IMR-90 (cell line): Measurements from ENCODE around the gene FHDC1. TPM values are rescaled to one million over a fixed set of nuclear protein-coding genes. Genes with fewer than 3 reads are reported as not detected.

Experiments used
- ATAC-seq: fragments of 200-7000 bp; cut with Tn5 transposase; 2 replicates; pipeline ENCODE4 v1.9.1; 2020; ENCODE audit warnings: low read depth, mild to moderate bottlenecking, moderate library complexity
- BruUV-seq: library from RNA; stranded (reverse); fragments of 400-500 nt; replicated peaks from 2 replicates; lab custom pipeline; 2021; lab: Mats Ljungman, UMichigan
- CTCF ChIA-PET: fragments of 300-600 bp; formaldehyde crosslinking; extraction: SDS; loops from one replicate; lab custom pipeline; 2021; ENCODE audit warnings: antibody characterized with exemption; lab: Yijun Ruan, JAX
- POLR2A ChIA-PET: fragments of 300-600 bp; sonication (Branson Sonifier 250); formaldehyde crosslinking; loops from one replicate; lab custom pipeline; 2022; ENCODE audit warnings: antibody characterized with exemption; ENCODE audit not compliant: unreplicated experiment; lab: Charles Lee
- DNase-seq: peaks from one replicate; pipeline ENCODE4 v3.0.0; 2013
- H2AFZ ChIP-seq: replicated peaks from 2 replicates; pipeline ENCODE3; 2013; ENCODE audit warnings: low read length, mild to moderate bottlenecking; ENCODE audit not compliant: poor library complexity
- H2AK5ac ChIP-seq: 2 replicates; pipeline ENCODE4 v1.6.1; 2013; ENCODE audit warnings: low read depth, low read length, inconsistent platforms
- H2AK9ac ChIP-seq: replicated peaks from 2 replicates; pipeline ENCODE3; 2013; ENCODE audit warnings: mild to moderate bottlenecking, low read depth, low read length, moderate library complexity; ENCODE audit not compliant: poor library complexity
- H2BK120ac ChIP-seq: 2 replicates; pipeline ENCODE4 v1.6.1; 2013; ENCODE audit warnings: low read depth, low read length, inconsistent platforms
- H2BK15ac ChIP-seq: 3 replicates; pipeline ENCODE4 v1.6.1; 2013; ENCODE audit warnings: low read depth, low read length, inconsistent platforms
- H2BK20ac ChIP-seq: 2 replicates; pipeline ENCODE4 v1.6.1; 2013; ENCODE audit warnings: low read depth, mild to moderate bottlenecking, inconsistent platforms, low read length, moderate library complexity
- H2BK5ac ChIP-seq: 2 replicates; pipeline ENCODE4 v1.6.1; 2013; ENCODE audit warnings: mild to moderate bottlenecking, low read depth, low read length, inconsistent platforms; ENCODE audit not compliant: poor library complexity, severe bottlenecking
- H3K14ac ChIP-seq: replicated peaks from 2 replicates; pipeline ENCODE4 v1.6.1; 2013; ENCODE audit warnings: low read depth, low read length, inconsistent platforms
- H3K18ac ChIP-seq: 2 replicates; pipeline ENCODE4 v1.6.1; 2013; ENCODE audit warnings: low read depth, low read length, control low read depth
- H3K23ac ChIP-seq: 2 replicates; pipeline ENCODE4 v1.6.1; 2013; ENCODE audit warnings: low read depth, low read length, inconsistent platforms
- H3K27ac ChIP-seq: 2 replicates; pipeline ENCODE4 v1.5.1; 2013; ENCODE audit warnings: mild to moderate bottlenecking, control low read depth, low read length; ENCODE audit not compliant: insufficient read depth
- H3K27me3 ChIP-seq: 2 replicates; pipeline ENCODE4 v1.6.1; 2013; ENCODE audit warnings: low read length; ENCODE audit not compliant: control insufficient read depth, insufficient read depth
- H3K36me3 ChIP-seq: 2 replicates; pipeline ENCODE4 v1.6.1; 2013; ENCODE audit warnings: low read length, mixed read lengths; ENCODE audit not compliant: control insufficient read depth, insufficient read depth
- H3K4ac ChIP-seq: 2 replicates; pipeline ENCODE4 v1.6.1; 2013; ENCODE audit warnings: low read depth, low read length, inconsistent platforms
- H3K4me1 ChIP-seq: 2 replicates; pipeline ENCODE4 v1.6.1; 2013; ENCODE audit warnings: low read length, mixed read lengths; ENCODE audit not compliant: control insufficient read depth, insufficient read depth
- H3K4me2 ChIP-seq: 2 replicates; pipeline ENCODE4 v1.6.1; 2013; ENCODE audit warnings: low read depth, mild to moderate bottlenecking, control low read depth, low read length, moderate library complexity
- H3K4me3 ChIP-seq: 2 replicates; pipeline ENCODE4 v1.5.1; 2013; ENCODE audit warnings: low read depth, mild to moderate bottlenecking, control low read depth, low read length, moderate library complexity; ENCODE audit not compliant: insufficient read depth
- H3K56ac ChIP-seq: 2 replicates; pipeline ENCODE4 v1.6.1; 2013; ENCODE audit warnings: low read length, inconsistent platforms; ENCODE audit not compliant: insufficient read depth; ENCODE audit errors: extremely low read depth
- H3K79me1 ChIP-seq, 2 experiments: 2 replicates each; pipeline ENCODE4 v1.6.1; 2013; ENCODE audit warnings: low read length in 2 of 2, inconsistent platforms in 1 of 2, low read depth in 1 of 2
- H3K9ac ChIP-seq: 2 replicates; pipeline ENCODE4 v1.6.1; 2013; ENCODE audit warnings: low read depth, low read length, control low read depth
- H3K9me1 ChIP-seq: 2 replicates; pipeline ENCODE4 v1.6.1; 2013; ENCODE audit warnings: low read length, inconsistent platforms; ENCODE audit not compliant: insufficient read depth
- H3K9me3 ChIP-seq: 2 replicates; pipeline ENCODE4 v1.6.1; 2013; ENCODE audit warnings: low read length; ENCODE audit not compliant: control insufficient read depth, insufficient read depth
- H4K20me1 ChIP-seq: 2 replicates; pipeline ENCODE4 v1.6.1; 2013; ENCODE audit warnings: low read length, inconsistent platforms; ENCODE audit not compliant: insufficient read depth
- H4K5ac ChIP-seq: 2 replicates; pipeline ENCODE4 v1.6.1; 2013; ENCODE audit warnings: mild to moderate bottlenecking, low read depth, low read length, control low read depth
- H4K8ac ChIP-seq, 2 experiments: 2 replicates each; pipeline ENCODE4 v1.6.1; 2013; ENCODE audit warnings: low read depth in 2 of 2, low read length in 2 of 2, control low read depth in 1 of 2, inconsistent platforms in 1 of 2
- H4K91ac ChIP-seq: 2 replicates; pipeline ENCODE4 v1.6.1; 2013; ENCODE audit warnings: low read depth, low read length, inconsistent platforms; ENCODE audit not compliant: insufficient read depth
- BHLHE40 ChIP-seq: fragments of 150-350 bp; IDR thresholded peaks from 2 replicates; pipeline ENCODE4 v1.6.1; 2016; ENCODE audit warnings: mild to moderate bottlenecking, low read depth, low read length
- CEBPB ChIP-seq: IDR thresholded peaks from 2 replicates; pipeline ENCODE4 v1.6.1; 2012; ENCODE audit warnings: low read depth, low read length, improper control_type of control experiment
- CHD1 ChIP-seq: IDR thresholded peaks from 2 replicates; pipeline ENCODE4 v1.6.1; 2012; ENCODE audit warnings: low read depth, low read length, improper control_type of control experiment
- FOS ChIP-seq: fragments of 150-350 bp; IDR thresholded peaks from 2 replicates; pipeline ENCODE4 v1.6.1; 2016; ENCODE audit warnings: low read depth, low read length
- MAZ ChIP-seq: IDR thresholded peaks from 2 replicates; pipeline ENCODE4 v1.6.1; 2012; ENCODE audit warnings: low read depth, mild to moderate bottlenecking, low read length, improper control_type of control experiment, moderate library complexity, borderline replicate concordance
- NFE2L2 ChIP-seq: fragments of 150-350 bp; IDR thresholded peaks from 2 replicates; pipeline ENCODE4 v1.6.1; 2016; ENCODE audit warnings: low read depth, mild to moderate bottlenecking, low read length
- POLR2A ChIP-seq: IDR thresholded peaks from 2 replicates; pipeline ENCODE4 v1.6.1; 2012; ENCODE audit warnings: mild to moderate bottlenecking, low read depth, low read length
- RCOR1 ChIP-seq: IDR thresholded peaks from 2 replicates; pipeline ENCODE4 v1.6.1; 2012; ENCODE audit warnings: mild to moderate bottlenecking, low read length, improper control_type of control experiment; ENCODE audit not compliant: insufficient replicate concordance
- SMC3 ChIP-seq: fragments of 150-350 bp; IDR thresholded peaks from 2 replicates; pipeline ENCODE4 v1.6.1; 2016; ENCODE audit warnings: low read depth, mild to moderate bottlenecking, antibody characterized with exemption, low read length, moderate library complexity
- WGBS, 2 experiments: methylation state at CpG; one replicate each; pipeline versions ENCODE4 v1.1.5 to v1.1.7; 2013; ENCODE audit warnings: missing lambda C conversion rate in 2 of 2; ENCODE audit not compliant: insufficient read length in 1 of 2; ENCODE audit errors: extremely low coverage in 2 of 2; 5-methylcytosine and 5-hydroxymethylcytosine counted together
- dilution Hi-C: fragments of 300-500 bp; cut with HindIII; formaldehyde crosslinking; loops from one replicate; pipeline ENCODE4 v1.14.3; 2018; ENCODE audit warnings: low sequenced_read_pairs; ENCODE audit not compliant: unreplicated experiment
- in situ Hi-C: fragments of 300-500 bp; cut with MboI; formaldehyde crosslinking; loops from 3 replicates; pipeline ENCODE4 v1.14.3; 2019; ENCODE audit warnings: low sequenced_read_pairs, inconsistent platforms, mixed read lengths
- intact Hi-C: fragments of 100-400 bp; cut with micrococcal nuclease; formaldehyde crosslinking; loops from 2 replicates; pipeline ENCODE4 v1.10.0; 2022
- polyA plus RNA-seq, 3 experiments: library from polyadenylated mRNA; depleted of rRNA; stranded (reverse); fragments of >200 nt; gene quantifications; 2 replicates each; pipeline ENCODE4 v1.2.3, GENCODE V29; 2012; ENCODE audit warnings: low replicate concordance in 1 of 3
- total RNA-seq: library from RNA; depleted of rRNA; stranded (reverse); fragments of >200 nt; gene quantifications from 2 replicates; pipeline ENCODE4 v1.2.3, GENCODE V29; 2012
- TF ChIP-seq, protein P1 (sequence below): conservative IDR thresholded peaks from 2 replicates; pipeline ENCODE4 v1.5.1; 2012; ENCODE audit warnings: mild to moderate bottlenecking, low read depth, low read length, improper control_type of control experiment
- TF ChIP-seq, protein P2 (sequence below): fragments of 150-350 bp; IDR thresholded peaks from 2 replicates; pipeline ENCODE4 v1.6.1; 2016; ENCODE audit warnings: low read depth, mild to moderate bottlenecking, low read length, moderate library complexity, borderline replicate concordance
- TF ChIP-seq, protein P3 (sequence below): fragments of 150-350 bp; IDR thresholded peaks from 2 replicates; pipeline ENCODE4 v1.6.1; 2017; ENCODE audit warnings: mild to moderate bottlenecking, antibody characterized with exemption, low read length, low read depth

The FHDC1 gene
- total and polyA plus RNA-seq, 2 of the 4 experiments (the other 2 are of a cell fraction) = under 0.01 to 0.09 TPM

DNA sequence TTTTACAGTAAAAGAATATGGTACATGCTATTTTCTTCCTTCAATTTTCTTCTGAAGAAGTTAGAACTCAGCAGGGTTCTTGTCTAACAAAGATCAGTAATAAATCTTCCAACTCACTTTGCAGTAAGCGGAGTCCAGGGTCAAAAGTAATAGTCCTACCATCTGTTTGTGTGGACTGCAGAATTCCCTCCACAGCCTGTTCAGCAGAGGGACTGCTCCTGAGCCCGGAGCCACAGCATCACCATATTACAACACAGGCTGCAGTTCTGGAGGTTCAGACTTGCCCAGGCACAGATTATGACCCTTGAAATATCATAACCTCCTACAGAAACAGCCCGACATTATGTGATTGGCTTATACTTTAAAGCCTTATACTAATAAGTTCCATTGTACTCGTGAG lies 10.3 kb downstream of the FHDC1 start:
- Histone ChIP-seq H2BK5ac (no peak overlapping the region), H2AK5ac (no peak overlapping the region), H3K9ac (no peak overlapping the region; the same call in 1 of the 2 replicates), H3K4ac (no peak overlapping the region), H3K27ac (no peak overlapping the region), H3K36me3 (no peaks in the 10 kb centered on the region), H3K79me1 (no peaks in the 10 kb centered on the region), H3K14ac (no peak overlapping the region), H2AK9ac (no peak overlapping the region), H3K4me2 (no peak overlapping the region), H2BK120ac (no peak overlapping the region), H4K8ac (no peak overlapping the region), H4K20me1 (no peaks in the 10 kb centered on the region), H3K23ac (no peak overlapping the region), H3K4me1 (peaks cover 2% of the 10 kb centered on the region; the same call in 1 of the 2 replicates), H3K9me1 (no peaks in the 10 kb centered on the region), H4K5ac (no peak overlapping the region), H2BK20ac (no peak overlapping the region), H2AFZ (no peak overlapping the region), H3K9me3 (no peaks in the 10 kb centered on the region), H3K27me3 (peaks cover 11% of the 10 kb centered on the region), H3K56ac (no peak overlapping the region), H3K4me3 (no peak overlapping the region), H3K18ac (no peak overlapping the region), H2BK15ac (no peak overlapping the region), H4K91ac (no peak overlapping the region)
- ChIA-PET POLR2A (no interaction called here), CTCF (no interaction called here)
- intact Hi-C loops (no loop called here), in situ Hi-C loops (no loop called here), dilution Hi-C loops (no loop called here)
- no peak for TF ChIP-seq MAZ
- no peak for TF ChIP-seq CEBPB
- TF ChIP-seq POLR2A = no peak
- TF ChIP-seq, protein P1, sequence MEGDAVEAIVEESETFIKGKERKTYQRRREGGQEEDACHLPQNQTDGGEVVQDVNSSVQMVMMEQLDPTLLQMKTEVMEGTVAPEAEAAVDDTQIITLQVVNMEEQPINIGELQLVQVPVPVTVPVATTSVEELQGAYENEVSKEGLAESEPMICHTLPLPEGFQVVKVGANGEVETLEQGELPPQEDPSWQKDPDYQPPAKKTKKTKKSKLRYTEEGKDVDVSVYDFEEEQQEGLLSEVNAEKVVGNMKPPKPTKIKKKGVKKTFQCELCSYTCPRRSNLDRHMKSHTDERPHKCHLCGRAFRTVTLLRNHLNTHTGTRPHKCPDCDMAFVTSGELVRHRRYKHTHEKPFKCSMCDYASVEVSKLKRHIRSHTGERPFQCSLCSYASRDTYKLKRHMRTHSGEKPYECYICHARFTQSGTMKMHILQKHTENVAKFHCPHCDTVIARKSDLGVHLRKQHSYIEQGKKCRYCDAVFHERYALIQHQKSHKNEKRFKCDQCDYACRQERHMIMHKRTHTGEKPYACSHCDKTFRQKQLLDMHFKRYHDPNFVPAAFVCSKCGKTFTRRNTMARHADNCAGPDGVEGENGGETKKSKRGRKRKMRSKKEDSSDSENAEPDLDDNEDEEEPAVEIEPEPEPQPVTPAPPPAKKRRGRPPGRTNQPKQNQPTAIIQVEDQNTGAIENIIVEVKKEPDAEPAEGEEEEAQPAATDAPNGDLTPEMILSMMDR = no peak
- no peak for TF ChIP-seq BHLHE40
- TF ChIP-seq RCOR1 = no peak
- no peak for TF ChIP-seq NFE2L2
- TF ChIP-seq, protein P2, sequence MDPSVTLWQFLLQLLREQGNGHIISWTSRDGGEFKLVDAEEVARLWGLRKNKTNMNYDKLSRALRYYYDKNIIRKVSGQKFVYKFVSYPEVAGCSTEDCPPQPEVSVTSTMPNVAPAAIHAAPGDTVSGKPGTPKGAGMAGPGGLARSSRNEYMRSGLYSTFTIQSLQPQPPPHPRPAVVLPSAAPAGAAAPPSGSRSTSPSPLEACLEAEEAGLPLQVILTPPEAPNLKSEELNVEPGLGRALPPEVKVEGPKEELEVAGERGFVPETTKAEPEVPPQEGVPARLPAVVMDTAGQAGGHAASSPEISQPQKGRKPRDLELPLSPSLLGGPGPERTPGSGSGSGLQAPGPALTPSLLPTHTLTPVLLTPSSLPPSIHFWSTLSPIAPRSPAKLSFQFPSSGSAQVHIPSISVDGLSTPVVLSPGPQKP = no peak
- TF ChIP-seq, protein P3, sequence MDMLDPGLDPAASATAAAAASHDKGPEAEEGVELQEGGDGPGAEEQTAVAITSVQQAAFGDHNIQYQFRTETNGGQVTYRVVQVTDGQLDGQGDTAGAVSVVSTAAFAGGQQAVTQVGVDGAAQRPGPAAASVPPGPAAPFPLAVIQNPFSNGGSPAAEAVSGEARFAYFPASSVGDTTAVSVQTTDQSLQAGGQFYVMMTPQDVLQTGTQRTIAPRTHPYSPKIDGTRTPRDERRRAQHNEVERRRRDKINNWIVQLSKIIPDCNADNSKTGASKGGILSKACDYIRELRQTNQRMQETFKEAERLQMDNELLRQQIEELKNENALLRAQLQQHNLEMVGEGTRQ = no peak
- TF ChIP-seq SMC3 = no peak
- no peak for TF ChIP-seq FOS
- TF ChIP-seq CHD1 = no peak
- ATAC-seq (no peak), DNase-seq (no peak)
- no CpG with 5 or more reads among the region's 4 CpGs for WGBS, 2 experiments
- BruUV-seq = no TSS peak
